HG03354 (cell line): ENCODE data around the gene PDE7B.

Experiments used
- ATAC-seq: cut with Tn5 transposase; IDR thresholded peaks from one replicate; pipeline ENCODE4 v1.9.1; 2021; ENCODE audit warnings: mild to moderate bottlenecking; ENCODE audit not compliant: unreplicated experiment, poor library complexity, severe bottlenecking

PDE7B gene

GRCh38 chr6:135920689-135921088, 69.2 kb downstream of the PDE7B start:
- ATAC-seq: no peak

GRCh38 chr6:135921188-135921587, 69.7 kb downstream of the PDE7B start:
- no peak for ATAC-seq

GRCh38 chr6:135922174-135922573, 70.7 kb downstream of the PDE7B start:
- no peak for ATAC-seq

GRCh38 chr6:135922746-135923145, 71.2 kb downstream of the PDE7B start:
- no peak for ATAC-seq

- ATAC-seq: no peak
Measured at GRCh38 chr6:135932651-135933050, 81.2 kb downstream of the PDE7B start.

GRCh38 chr6:135935941-135936601, 84.6 kb downstream of the PDE7B start:
- no peak for ATAC-seq

GRCh38 chr6:135936606-135937005, 85.1 kb downstream of the PDE7B start:
- no peak for ATAC-seq

GRCh38 chr6:135937106-135937505, 85.6 kb downstream of the PDE7B start:
- ATAC-seq: no peak

GRCh38 chr6:135938576-135939207, 87.2 kb downstream of the PDE7B start:
- no peak for ATAC-seq

- ATAC-seq: no peak
Measured at GRCh38 chr6:135939208-135939591, 87.7 kb downstream of the PDE7B start.

GRCh38 chr6:135940616-135941167, 89.2 kb downstream of the PDE7B start:
- no peak for ATAC-seq

- no peak for ATAC-seq
Measured at GRCh38 chr6:135941275-135942025, 89.9 kb downstream of the PDE7B start.

GRCh38 chr6:135944120-135944519, 92.6 kb downstream of the PDE7B start:
- ATAC-seq: no peak

GRCh38 chr6:135946674-135947073, 95.2 kb downstream of the PDE7B start:
- no peak for ATAC-seq

- ATAC-seq: no peak
Measured at GRCh38 chr6:135950669-135951068, 99.2 kb downstream of the PDE7B start.

GRCh38 chr6:135951169-135951568, 99.7 kb downstream of the PDE7B start:
- no peak for ATAC-seq

- no peak for ATAC-seq
Measured at GRCh38 chr6:135953818-135954217, 102.3 kb downstream of the PDE7B start.

- no peak for ATAC-seq
Measured at GRCh38 chr6:135955099-135955498, 103.6 kb downstream of the PDE7B start.

- ATAC-seq: no peak
Measured at GRCh38 chr6:135962731-135963130, 111.2 kb downstream of the PDE7B start.

GRCh38 chr6:135970750-135971149, 119.2 kb downstream of the PDE7B start:
- ATAC-seq: no peak

- no peak for ATAC-seq
Measured at GRCh38 chr6:135971351-135971750, 119.8 kb downstream of the PDE7B start.
